ENCODE measurements around the gene EEF2.
A peak's percentile ranks its signal among the peaks of the same experiment; 100 is the strongest.
"Not testable (repeated sequence)": the region's sequence is repeated elsewhere in the genome, so short reads cannot be mapped to it uniquely, and the experiment has no call there.

Gene EEF2

DNA sequence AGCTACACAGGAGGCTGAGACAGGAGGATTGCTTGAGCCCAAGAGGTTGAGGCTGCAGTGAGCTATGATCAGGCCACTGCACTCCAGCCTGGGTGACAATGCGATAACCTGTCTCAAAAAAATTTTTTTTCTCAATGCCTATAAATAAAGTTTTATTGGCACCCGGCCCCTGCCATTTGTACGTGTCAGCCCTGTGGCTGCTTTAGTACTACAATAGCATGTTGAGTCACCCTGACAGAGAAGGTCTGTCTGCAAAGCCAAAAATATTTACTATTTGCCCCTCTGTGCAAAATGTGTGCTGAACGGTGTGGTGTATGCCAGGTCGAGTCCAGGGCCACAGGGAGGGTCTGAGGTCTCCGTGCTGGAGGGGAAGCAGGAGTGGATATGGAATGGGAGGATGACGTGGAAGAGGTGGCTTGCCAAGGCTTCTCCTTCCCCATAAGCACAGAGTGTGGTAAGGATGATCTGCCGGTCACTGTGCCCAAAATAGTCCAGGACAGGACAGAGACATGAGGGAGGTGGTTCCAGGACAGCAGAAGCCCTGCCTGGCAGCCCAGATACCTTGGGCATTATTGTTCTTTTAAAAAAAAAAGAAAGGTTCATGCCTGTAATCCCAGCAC is 42.4 kb downstream of the EEF2 start:
- DNase-seq: no peak

GRCh38 chr19:3938300-3938950 is 46.8 kb downstream of the EEF2 start:
- DNase-seq: not testable (repeated sequence)

- no peak for DNase-seq
These were observed 48.5 kb downstream of the EEF2 start for GRCh38 chr19:3936506-3937442.

GRCh38 chr19:3932931-3933810 is 52.1 kb downstream of the EEF2 start, which contains the start of gene NMRK2:
Gene NMRK2, plus strand, starts transcription at chr19:3933069. Its CDS starts 603 bp downstream, at chr19:3933672.
- DNase-seq: peak; percentile 12

DNA sequence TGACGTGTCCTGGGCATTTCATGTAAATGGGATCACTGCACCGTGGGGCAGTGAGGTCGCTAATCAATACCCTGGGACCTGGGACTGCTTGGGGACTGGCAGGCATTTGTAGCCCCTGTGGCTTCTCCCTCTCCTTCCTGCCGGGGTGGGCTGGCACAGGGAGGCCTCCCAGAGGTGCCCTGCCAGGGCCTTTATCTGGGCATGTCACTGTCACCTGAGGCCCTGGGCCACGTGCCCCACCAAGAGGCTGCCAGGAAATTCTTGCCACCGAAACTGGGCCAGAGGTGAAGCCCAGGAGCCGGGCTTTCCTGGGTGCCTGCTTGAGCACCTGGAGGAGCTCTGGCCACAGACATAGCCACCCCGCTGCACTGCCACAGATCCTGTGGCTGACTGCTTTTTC is 54.2 kb downstream of the EEF2 start:
- no peak for DNase-seq

Data from stimulated activated CD4-positive, alpha-beta T cell treated with anti-CD3 and anti-CD28 coated beads, Interleukin-1b, Interleukin-23, amount 100 ng/mL, for 48 hours (primary cell).